CD4-positive, alpha-beta T cell treated with Interleukin-12 subunit alpha and Interleukin-12 subunit beta, for 1 hour (primary cell): Measurements from ENCODE around the gene NEURL4.
A peak's percentile ranks its signal among the peaks of the same experiment; 100 is the strongest.
"Not testable (repeated sequence)": the region's sequence is repeated elsewhere in the genome, so short reads cannot be mapped to it uniquely, and the experiment has no call there.

ENCODE experiments used
- DNase-seq: peaks from one replicate; pipeline ENCODE4 v3.0.0-alpha.2; 2020

Gene NEURL4

GRCh38 chr17:7346761-7347614, 17.9 kb upstream of the NEURL4 start:
- no peak for DNase-seq

GRCh38 chr17:7343250-7343649, 14.1 kb upstream of the NEURL4 start:
- DNase-seq = no peak

- no peak for DNase-seq
These were observed 12.7 kb upstream of the NEURL4 start for GRCh38 chr17:7341842-7342241.

GRCh38 chr17:7340179-7340578, 11.0 kb upstream of the NEURL4 start:
- no peak for DNase-seq

- DNase-seq = not testable (repeated sequence)
These were observed 8.5 kb upstream of the NEURL4 start for GRCh38 chr17:7337600-7337999.

- DNase-seq = peak; percentile 87
These were observed 7.4 kb upstream of the NEURL4 start, which contains the start of gene ACAP1 for GRCh38 chr17:7336240-7337175. ACAP1 (plus strand) TSS chr17:7336529; CDS start chr17:7336735, 206 bp downstream.

GRCh38 chr17:7335765-7336164, 6.6 kb upstream of the NEURL4 start:
- not testable (repeated sequence) for DNase-seq

- DNase-seq = no peak
These were observed 5.9 kb upstream of the NEURL4 start for GRCh38 chr17:7334938-7335538.

GRCh38 chr17:7332600-7333069, 3.5 kb upstream of the NEURL4 start:
- peak; percentile 64 for DNase-seq

GRCh38 chr17:7332111-7332510, 3.0 kb upstream of the NEURL4 start:
- DNase-seq = no peak

- DNase-seq = no peak
These were observed 1.5 kb upstream of the NEURL4 start for GRCh38 chr17:7330638-7331015.

- peak; percentile 83 for DNase-seq
These were observed 982 bp upstream of the NEURL4 start for GRCh38 chr17:7329997-7330637.

GRCh38 chr17:7329374-7329996, 350 bp upstream of the NEURL4 start:
- DNase-seq = peak; percentile 98

GRCh38 chr17:7328009-7328408, 1.1 kb downstream of the NEURL4 start:
- no peak for DNase-seq

- no peak for DNase-seq
These were observed 1.6 kb downstream of the NEURL4 start for GRCh38 chr17:7327501-7327900.

GRCh38 chr17:7327056-7327455, 2.1 kb downstream of the NEURL4 start:
- DNase-seq = no peak

- DNase-seq = no peak
These were observed 2.9 kb downstream of the NEURL4 start for GRCh38 chr17:7326186-7326585.

- DNase-seq = no peak
These were observed 4.1 kb downstream of the NEURL4 start for GRCh38 chr17:7325031-7325528.

- DNase-seq = no peak
These were observed 4.7 kb downstream of the NEURL4 start for GRCh38 chr17:7324438-7324779.

GRCh38 chr17:7323731-7324437, 5.3 kb downstream of the NEURL4 start:
- DNase-seq = peak; percentile 73

GRCh38 chr17:7322520-7323194, 6.5 kb downstream of the NEURL4 start:
- DNase-seq = no peak
